Measurements from ENCODE around the gene EHBP1.
A peak's percentile ranks its signal among the peaks of the same experiment; 100 is the strongest.

Gene EHBP1

DNA sequence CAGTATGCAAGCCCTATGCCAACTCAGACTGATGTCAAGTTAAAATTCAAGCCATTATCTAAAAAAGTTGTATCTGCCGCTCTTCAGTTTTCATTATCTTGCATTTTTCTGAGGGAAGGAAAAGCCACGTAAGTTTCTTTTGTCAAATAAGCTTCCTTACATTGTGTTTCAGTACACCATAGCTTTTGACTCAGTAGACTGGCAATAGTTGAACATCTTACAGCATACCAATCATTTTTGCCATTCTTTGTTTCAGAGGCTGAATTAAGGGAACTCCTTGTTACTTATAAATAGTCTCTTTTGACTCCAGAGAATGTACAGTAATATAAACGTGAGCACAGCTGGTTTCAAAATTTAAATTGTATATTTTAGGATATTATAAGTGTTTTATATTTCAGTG, 120.6 kb downstream of the EHBP1 start:
- DNase-seq, result no peak

GRCh38 chr2:62826953-62827675, 121.6 kb downstream of the EHBP1 start:
- no peak for DNase-seq

GRCh38 chr2:62831729-62832128, 126.2 kb downstream of the EHBP1 start:
- no peak for DNase-seq

GRCh38 chr2:62844311-62845090, 139.0 kb downstream of the EHBP1 start:
- peak in 1 of 14 donors; percentile 84 for DNase-seq

- DNase-seq, result peak in 1 of 14 donors; percentile 80
Observed at GRCh38 chr2:62845256-62845655, 139.7 kb downstream of the EHBP1 start.

DNA sequence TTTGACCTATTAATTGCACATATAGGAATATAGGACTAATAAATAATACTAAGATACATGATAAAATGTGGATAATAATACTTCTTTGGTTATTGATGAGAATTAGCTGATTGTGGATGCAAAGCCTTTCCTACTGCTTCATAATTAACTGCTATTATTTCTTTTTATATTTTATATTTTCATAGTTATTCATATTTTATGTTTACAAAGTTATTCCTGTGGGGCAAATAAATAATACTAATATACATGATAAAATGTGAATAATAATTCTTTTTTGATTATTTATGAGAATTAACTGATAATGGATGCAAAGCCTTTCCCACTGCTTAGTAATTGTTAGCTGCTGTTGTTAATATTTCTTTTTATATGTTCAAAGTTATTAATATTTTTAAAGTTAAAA, 146.7 kb downstream of the EHBP1 start:
- no peak for DNase-seq

DNA sequence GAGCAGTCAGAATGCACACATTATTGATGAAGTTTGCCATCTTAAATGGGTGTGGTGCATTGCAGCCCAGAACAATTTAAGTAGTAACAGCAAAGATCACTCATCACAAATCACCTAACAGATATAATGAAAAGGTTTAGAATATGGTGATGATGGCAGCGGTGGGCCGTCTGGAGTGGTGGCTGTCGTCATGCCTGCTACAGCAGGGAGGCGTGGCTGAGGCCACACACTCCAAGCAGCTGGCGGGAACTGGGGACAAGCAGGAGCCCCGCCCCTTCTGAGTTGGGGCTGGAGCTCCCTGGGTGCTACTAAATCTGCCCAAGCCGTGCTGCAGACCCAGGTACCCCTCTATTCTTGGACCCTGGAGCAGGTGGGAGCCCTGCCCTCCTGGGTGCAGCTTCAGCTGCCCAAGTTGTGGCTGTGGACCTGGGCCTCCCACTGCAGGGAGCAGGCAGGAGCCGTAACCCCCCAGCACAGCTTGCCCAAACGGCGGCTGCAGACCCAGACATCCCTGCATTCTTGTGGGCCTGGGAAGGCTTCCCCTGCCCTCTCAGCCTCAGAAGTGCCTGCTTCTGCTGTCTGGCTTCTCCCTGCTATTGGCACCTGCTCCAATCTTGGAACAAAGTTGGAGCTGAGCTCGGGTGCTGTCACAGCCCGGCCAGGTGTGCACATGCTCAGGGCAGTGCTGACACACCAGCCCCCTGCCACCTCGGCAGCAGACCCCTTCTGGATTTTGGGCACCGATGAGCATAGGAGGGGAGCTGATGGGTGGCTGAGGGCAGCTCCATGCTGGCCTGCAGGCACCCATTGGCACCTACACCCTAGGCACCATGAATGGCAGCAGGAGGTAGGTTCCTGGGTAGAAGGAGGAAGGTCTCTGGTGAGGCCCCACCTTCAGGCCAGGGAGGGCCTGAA, 149.3 kb downstream of the EHBP1 start:
- DNase-seq, result no peak

- DNase-seq, result peak in 1 of 14 donors; percentile 16
Observed at GRCh38 chr2:62856228-62857040, 150.9 kb downstream of the EHBP1 start.

GRCh38 chr2:62857139-62857931, 151.8 kb downstream of the EHBP1 start:
- DNase-seq, result no peak

DNA sequence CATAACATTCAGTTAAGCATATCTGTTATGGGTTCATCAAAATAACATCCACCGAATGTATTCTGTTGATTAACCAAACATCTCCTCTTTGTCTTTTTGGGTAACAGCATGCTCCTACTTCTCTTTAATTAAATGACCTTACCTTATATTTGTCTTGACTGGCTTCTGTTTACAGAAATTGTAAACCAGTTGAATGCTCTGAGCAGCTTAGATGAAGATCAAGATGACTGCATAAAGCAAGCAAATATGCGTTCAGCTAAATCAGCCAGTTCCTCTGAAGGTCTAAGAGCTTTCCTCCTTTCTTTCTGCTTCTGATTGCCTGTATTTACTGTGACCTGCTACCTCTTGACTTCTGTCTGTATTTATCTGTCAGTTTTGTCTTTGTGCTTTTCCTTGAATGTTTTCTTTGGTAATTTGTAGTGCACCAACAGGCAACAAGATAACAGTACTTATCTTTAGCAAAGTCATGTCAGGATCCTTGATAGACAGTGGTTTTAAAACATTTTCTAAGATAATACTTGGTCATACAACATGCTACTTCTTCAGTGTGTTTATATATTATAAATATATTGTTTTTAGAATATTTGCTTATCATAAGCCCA, 152.8 kb downstream of the EHBP1 start:
- no peak for DNase-seq

DNA sequence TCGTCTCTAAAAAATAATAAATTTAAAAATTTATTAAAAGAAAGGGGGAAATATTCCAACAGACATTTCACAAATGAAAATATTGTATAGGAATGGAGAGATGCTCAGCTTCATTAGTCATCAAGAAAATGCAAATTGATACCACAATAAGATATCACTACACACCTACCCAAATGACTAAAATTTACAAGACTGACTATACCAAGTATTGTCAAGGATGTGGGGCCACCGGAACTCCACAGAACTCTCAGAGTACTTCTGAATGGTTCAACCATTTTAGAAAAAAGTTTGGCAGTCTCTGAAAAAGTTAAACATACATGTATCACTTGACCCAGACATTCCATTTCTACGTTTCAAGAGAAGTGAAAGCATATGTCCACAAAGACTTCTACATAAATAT, 163.4 kb downstream of the EHBP1 start:
- DNase-seq, result no peak

- DNase-seq, result no peak
Observed at GRCh38 chr2:62870966-62871365, 165.5 kb downstream of the EHBP1 start.

DNA sequence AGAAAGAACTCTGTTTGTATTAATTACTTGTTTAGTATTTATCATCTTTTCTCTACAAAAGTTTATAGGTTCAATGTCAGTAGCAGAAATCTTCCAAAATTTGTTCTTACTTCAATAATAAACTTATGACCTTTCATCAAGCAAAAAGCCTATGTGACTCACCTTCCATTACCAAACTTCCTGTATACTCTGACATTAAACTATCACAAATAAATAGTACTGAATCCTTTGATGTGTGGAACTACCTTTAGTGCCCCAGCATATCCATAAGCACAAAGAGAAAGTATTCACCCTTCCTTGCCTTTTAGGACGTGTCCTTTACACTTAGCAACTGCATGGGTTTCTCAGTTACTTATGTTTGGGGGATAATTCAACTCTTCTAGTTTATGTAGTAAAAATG, 166.0 kb downstream of the EHBP1 start:
- DNase-seq, result no peak

DNA sequence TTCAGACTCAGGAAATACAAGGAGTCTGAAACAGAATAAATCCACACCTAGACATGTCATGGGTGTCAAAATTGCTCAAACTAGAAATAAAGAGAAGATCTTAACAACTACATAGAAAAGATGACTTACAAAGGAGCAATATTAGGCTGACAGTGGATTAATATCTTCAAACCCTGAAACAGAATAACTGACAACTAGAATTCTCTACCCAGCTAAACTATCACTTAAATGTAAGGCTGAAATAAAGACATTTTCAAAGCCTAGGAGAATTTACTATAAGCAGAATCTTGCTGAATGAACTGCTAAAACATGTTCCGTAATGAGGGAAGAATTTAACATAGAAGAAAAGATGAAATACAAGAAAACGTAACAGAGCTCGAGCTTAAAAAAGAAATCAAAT, 168.1 kb downstream of the EHBP1 start:
- DNase-seq, result no peak

GRCh38 chr2:62874881-62875383, 169.4 kb downstream of the EHBP1 start:
- DNase-seq, result no peak

DNA sequence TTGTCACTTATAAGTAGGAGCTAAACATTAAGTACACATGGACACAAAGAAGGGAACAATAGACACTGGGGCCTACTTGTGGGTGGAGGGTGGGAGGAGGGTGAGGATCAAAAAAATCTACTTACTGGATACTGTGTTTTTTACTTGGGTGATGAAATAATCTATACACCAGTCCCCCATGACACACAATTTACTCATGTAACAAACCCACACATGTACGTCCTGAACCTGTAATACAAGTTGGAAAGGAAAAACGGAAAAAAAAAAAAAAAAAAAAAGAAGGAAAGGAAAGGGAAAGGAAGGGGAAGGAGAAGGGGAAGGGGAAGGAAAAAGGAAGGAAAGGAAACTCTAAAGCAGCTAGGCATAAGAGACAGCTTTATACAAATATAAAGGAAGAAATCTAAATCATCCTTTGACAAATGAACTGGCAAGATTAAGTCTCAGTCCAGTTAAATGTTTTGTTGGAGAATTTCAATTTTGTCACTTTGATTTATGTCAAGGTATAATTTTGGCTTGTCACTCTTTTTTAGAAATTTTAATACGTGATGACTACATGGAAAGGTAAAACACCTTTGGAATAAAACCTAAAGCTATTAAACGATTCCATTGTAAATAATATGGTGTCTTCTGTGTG, 175.8 kb downstream of the EHBP1 start:
- DNase-seq, result no peak

DNA sequence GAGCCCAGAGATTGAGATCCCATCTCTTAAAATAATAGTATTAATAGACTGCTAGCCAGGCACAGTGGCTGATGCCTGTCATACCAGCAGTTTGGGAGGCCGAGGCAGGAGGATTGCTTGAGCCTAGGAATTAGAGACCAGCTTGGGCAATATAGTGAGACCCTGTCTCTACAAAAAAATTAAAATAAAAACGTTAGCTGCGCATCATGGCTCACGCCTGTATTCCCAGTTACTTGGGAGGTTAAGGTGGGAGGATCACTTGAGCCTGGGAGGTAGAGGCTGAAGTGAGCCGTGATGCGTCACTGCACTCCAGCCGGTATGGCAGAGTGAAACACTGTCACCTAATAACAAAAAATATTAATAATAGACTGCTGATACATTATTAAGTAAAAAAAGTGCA, 178.1 kb downstream of the EHBP1 start:
- no peak for DNase-seq

DNA sequence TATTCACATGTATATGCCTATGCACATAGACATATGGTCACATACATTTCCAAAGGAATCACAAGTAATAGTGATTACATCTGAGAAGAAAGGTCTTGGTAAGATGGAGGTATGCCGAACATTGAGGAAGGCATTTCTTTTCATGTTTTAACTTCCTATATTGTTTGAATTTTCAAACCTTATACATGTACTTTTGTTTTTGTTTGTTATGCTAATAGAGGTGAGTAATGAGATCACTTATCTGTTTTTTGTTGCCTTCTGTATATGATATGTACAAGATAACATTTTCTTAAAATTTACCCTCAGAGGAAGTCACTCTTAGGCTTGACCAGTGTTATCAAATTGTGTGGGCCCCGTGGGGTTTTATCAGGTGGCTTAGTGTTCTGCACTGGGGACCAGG, 178.6 kb downstream of the EHBP1 start:
- no peak for DNase-seq

GRCh38 chr2:62884514-62884913, 179.0 kb downstream of the EHBP1 start:
- no peak for DNase-seq

Data from C1 segment of cervical spinal cord (tissue), 14 donors.